ENCODE data around the gene OPCML.

OPCML gene

DNA sequence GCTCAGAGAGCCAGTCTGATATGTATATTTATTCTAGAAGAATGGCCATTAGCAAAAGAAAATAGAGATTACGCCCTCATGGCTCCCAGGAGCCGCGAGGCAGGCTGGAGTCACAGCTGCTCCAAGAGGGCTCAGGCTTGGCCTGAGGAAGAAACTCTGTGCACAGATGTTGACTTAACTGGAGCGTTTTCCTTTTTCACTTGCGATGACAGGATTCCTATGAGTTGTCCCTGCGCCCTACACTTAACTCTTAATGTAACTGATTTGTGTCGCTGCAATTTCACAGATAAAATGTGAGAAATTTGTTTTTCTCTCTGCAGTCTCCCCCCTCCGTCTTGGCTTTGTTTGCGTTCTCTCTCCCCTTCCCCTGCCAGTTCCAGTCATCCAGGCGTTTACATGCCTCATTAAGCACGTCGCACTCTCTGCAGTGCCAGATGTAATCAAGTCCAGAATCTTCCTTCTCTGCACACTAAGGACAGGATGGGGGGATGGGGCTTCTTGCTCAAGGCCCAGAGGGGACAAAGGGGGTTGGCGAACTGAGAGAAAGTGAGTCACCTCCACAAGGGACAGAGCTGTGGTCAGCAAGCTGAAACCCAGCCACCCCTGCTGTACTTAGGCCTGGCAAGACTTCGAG, 1101.8 kb downstream of the OPCML start:
- Histone ChIP-seq H3K36me3 (replicated peaks) (no peaks in the 10 kb centered on the region), H3K27me3 (replicated peaks) (no peaks in the 10 kb centered on the region), H3K4me3 (ENCODE audit: low read depth, low read length) (no peak overlapping the region), H3K27ac (no peak overlapping the region)
- in situ Hi-C loops (cut with HindIII; ENCODE audit: low pct_ligation_motif_present, low sequenced_read_pairs): no loop called here
- no peak for TF ChIP-seq CTCF (IDR thresholded peaks at IDR 0.05; ENCODE audit: low read depth, low read length, missing control alignments)
- no peak for DNase-seq

- in situ Hi-C loops (cut with HindIII; ENCODE audit: low pct_ligation_motif_present, low sequenced_read_pairs): no loop called here
- no peak for DNase-seq
- no peak for TF ChIP-seq CTCF (IDR thresholded peaks at IDR 0.05; ENCODE audit: low read depth, low read length, missing control alignments)
- Histone ChIP-seq H3K36me3 (replicated peaks) (no peaks in the 10 kb centered on the region), H3K27me3 (replicated peaks) (no peaks in the 10 kb centered on the region), H3K4me3 (ENCODE audit: low read depth, low read length) (no peak overlapping the region), H3K27ac (no peak overlapping the region)
Observed at GRCh38 chr11:132429685-132430084, 1102.6 kb downstream of the OPCML start.

- TF ChIP-seq CTCF (IDR thresholded peaks at IDR 0.05; ENCODE audit: low read depth, low read length, missing control alignments): no peak
- peak; percentile 11 for DNase-seq
Observed at GRCh38 chr11:132427611-132428010, 1104.7 kb downstream of the OPCML start.

GRCh38 chr11:132424433-132424832, 1107.9 kb downstream of the OPCML start:
- no peak for DNase-seq
- H3K27me3 ChIP-seq (replicated peaks): no peaks in the 10 kb centered on the region
- no peak overlapping the region for H3K4me3 ChIP-seq (ENCODE audit: low read depth, low read length)
- TF ChIP-seq CTCF (IDR thresholded peaks at IDR 0.05; ENCODE audit: low read depth, low read length, missing control alignments): no peak
- in situ Hi-C loops (cut with HindIII; ENCODE audit: low pct_ligation_motif_present, low sequenced_read_pairs): no loop called here
- H3K36me3 ChIP-seq (replicated peaks): no peaks in the 10 kb centered on the region
- no peak overlapping the region for H3K27ac ChIP-seq

More at GRCh38 chr11:132427611-132428010, 1104.7 kb downstream of the OPCML start:
- Histone ChIP-seq H3K4me3 (ENCODE audit: low read depth, low read length) (no peak overlapping the region), H3K27ac (no peak overlapping the region), H3K27me3 (replicated peaks) (no peaks in the 10 kb centered on the region), H3K36me3 (replicated peaks) (no peaks in the 10 kb centered on the region)
- in situ Hi-C loops (cut with HindIII; ENCODE audit: low pct_ligation_motif_present, low sequenced_read_pairs): no loop called here

GRCh38 chr11:132423266-132423665, 1109.0 kb downstream of the OPCML start:
- Histone ChIP-seq H3K4me3 (ENCODE audit: low read depth, low read length) (no peak overlapping the region), H3K27ac (no peak overlapping the region), H3K36me3 (replicated peaks) (no peaks in the 10 kb centered on the region), H3K27me3 (replicated peaks) (peaks cover under 1% of the 10 kb centered on the region)
- in situ Hi-C loops (cut with HindIII; ENCODE audit: low pct_ligation_motif_present, low sequenced_read_pairs): no loop called here
- TF ChIP-seq CTCF (IDR thresholded peaks at IDR 0.05; ENCODE audit: low read depth, low read length, missing control alignments): no peak
- no peak for DNase-seq

GRCh38 chr11:132422722-132423121, 1109.6 kb downstream of the OPCML start:
- no peak for TF ChIP-seq CTCF (IDR thresholded peaks at IDR 0.05; ENCODE audit: low read depth, low read length, missing control alignments)
- in situ Hi-C loops (cut with HindIII; ENCODE audit: low pct_ligation_motif_present, low sequenced_read_pairs): no loop called here
- H3K4me3 ChIP-seq (ENCODE audit: low read depth, low read length): no peak overlapping the region
- H3K36me3 ChIP-seq (replicated peaks): no peaks in the 10 kb centered on the region
- H3K27me3 ChIP-seq (replicated peaks): peaks cover 2% of the 10 kb centered on the region
- no peak for DNase-seq
- no peak overlapping the region for H3K27ac ChIP-seq
